DND-41 (cell line): ENCODE results near the gene KIRREL3.

Experiments
- ATAC-seq: fragments of 200-7000 bp; cut with Tn5 transposase; 3 replicates; pipeline ENCODE4 v1.9.1; 2021; ENCODE audit warnings: low read depth; ENCODE audit not compliant: insufficient read depth
- DNase-seq: peaks from one replicate; pipeline ENCODE4 v3.0.0-alpha.2; 2020
- H2AFZ ChIP-seq: 2 replicates; pipeline ENCODE4 v1.6.0; 2012; ENCODE audit warnings: low read depth, low read length
- H3K27ac ChIP-seq: 2 replicates; pipeline ENCODE4 v1.5.1; 2012; ENCODE audit warnings: low read length, inconsistent platforms
- H3K27me3 ChIP-seq: fragments of 200-600 bp; sonication (generic); 2 replicates; pipeline ENCODE4 v1.6.0; 2012; ENCODE audit warnings: low read length, mild to moderate bottlenecking, inconsistent platforms; ENCODE audit not compliant: insufficient read depth, poor library complexity
- H3K36me3 ChIP-seq: 2 replicates; pipeline ENCODE4 v1.5.1; 2012; ENCODE audit warnings: low read length, inconsistent platforms; ENCODE audit not compliant: insufficient read depth
- H3K4me1 ChIP-seq: 2 replicates; pipeline ENCODE4 v1.5.1; 2012; ENCODE audit warnings: mild to moderate bottlenecking, low read length; ENCODE audit not compliant: insufficient read depth
- H3K4me2 ChIP-seq: 2 replicates; pipeline ENCODE4 v1.6.0; 2012; ENCODE audit warnings: mild to moderate bottlenecking, moderate library complexity, low read length, inconsistent platforms; ENCODE audit not compliant: insufficient read depth
- H3K4me3 ChIP-seq, 2 experiments: fragments of 200-600 bp in 1 of 2; shearing (Covaris generic) in 1 of 2; 2 replicates each; pipeline ENCODE4 v1.5.1; 2012 to 2016; ENCODE audit warnings: inconsistent platforms in 2 of 2, low read length in 2 of 2, mild to moderate bottlenecking in 2 of 2, low read depth in 1 of 2, moderate library complexity in 1 of 2
- H3K79me2 ChIP-seq: 2 replicates; pipeline ENCODE4 v1.6.0; 2012; ENCODE audit warnings: low read length, inconsistent platforms; ENCODE audit not compliant: insufficient read depth
- H3K9ac ChIP-seq: 2 replicates; pipeline ENCODE4 v1.6.0; 2012; ENCODE audit warnings: low read depth, mild to moderate bottlenecking, inconsistent platforms, low read length, moderate library complexity
- H3K9me3 ChIP-seq: 2 replicates; pipeline ENCODE4 v1.5.1; 2012; ENCODE audit warnings: low read length, moderate library complexity, mild to moderate bottlenecking, inconsistent platforms; ENCODE audit not compliant: insufficient read depth, severe bottlenecking
- H4K20me1 ChIP-seq: 2 replicates; pipeline ENCODE4 v1.6.0; 2012; ENCODE audit warnings: low read length; ENCODE audit not compliant: insufficient read depth
- EZH2 ChIP-seq: IDR thresholded peaks from 3 replicates; pipeline ENCODE4 v1.6.1; 2012; ENCODE audit warnings: borderline replicate concordance, low read depth, mild to moderate bottlenecking, moderate library complexity, low read length, inconsistent platforms; ENCODE audit not compliant: severe bottlenecking
- TF ChIP-seq, protein P1 (sequence below): IDR thresholded peaks from 2 replicates; pipeline ENCODE4 v1.5.1; 2012; ENCODE audit warnings: borderline replicate concordance, low read length, moderate library complexity, mild to moderate bottlenecking; ENCODE audit not compliant: poor library complexity, severe bottlenecking; ENCODE audit errors: extremely low read depth

Gene KIRREL3

DNA sequence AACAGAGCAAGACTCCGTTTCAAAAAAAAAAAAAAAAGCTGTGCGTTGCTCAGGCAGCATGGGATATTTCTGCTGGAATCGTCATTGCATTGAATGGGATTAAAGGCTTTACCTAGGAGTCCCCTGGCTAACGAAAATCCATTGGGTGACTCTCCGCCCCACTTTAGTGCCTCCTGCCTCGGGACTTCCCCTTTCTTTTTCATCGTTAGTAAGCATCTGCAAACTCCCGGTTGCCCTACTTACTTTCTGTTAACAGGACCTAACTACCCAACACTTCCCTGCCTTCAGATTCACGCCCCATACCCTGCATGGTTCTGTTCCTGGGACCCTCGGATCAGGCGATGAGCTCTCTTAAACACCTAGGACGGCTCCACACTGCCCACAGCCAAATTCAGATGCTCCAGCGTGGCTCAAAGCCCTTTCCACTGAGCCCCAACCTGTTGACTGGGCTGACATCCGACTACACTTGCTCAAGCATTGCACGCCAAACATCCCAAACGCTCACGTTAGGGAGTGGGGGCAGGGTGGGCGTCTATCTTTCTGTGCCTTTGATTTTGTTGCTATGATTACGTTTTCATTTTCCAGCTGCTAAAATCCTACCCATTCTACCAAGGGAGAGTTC lies 501.3 kb downstream of the KIRREL3 start:
- Histone ChIP-seq H3K4me1 (no peaks in the 10 kb centered on the region), H3K27ac (no peak overlapping the region), H3K9me3 (no peaks in the 10 kb centered on the region), H2AFZ (no peak overlapping the region), H3K27me3 (peaks cover 35% of the 10 kb centered on the region), H3K36me3 (no peaks in the 10 kb centered on the region), H3K4me3 (no peak overlapping the region), H3K4me2 (no peak overlapping the region), H3K9ac (no peak overlapping the region), H3K79me2 (no peaks in the 10 kb centered on the region), H4K20me1 (peaks cover 9% of the 10 kb centered on the region; the same call in 1 of the 2 replicates)
- DNase-seq (no peak), ATAC-seq (no peak)
- TF ChIP-seq, protein P1, sequence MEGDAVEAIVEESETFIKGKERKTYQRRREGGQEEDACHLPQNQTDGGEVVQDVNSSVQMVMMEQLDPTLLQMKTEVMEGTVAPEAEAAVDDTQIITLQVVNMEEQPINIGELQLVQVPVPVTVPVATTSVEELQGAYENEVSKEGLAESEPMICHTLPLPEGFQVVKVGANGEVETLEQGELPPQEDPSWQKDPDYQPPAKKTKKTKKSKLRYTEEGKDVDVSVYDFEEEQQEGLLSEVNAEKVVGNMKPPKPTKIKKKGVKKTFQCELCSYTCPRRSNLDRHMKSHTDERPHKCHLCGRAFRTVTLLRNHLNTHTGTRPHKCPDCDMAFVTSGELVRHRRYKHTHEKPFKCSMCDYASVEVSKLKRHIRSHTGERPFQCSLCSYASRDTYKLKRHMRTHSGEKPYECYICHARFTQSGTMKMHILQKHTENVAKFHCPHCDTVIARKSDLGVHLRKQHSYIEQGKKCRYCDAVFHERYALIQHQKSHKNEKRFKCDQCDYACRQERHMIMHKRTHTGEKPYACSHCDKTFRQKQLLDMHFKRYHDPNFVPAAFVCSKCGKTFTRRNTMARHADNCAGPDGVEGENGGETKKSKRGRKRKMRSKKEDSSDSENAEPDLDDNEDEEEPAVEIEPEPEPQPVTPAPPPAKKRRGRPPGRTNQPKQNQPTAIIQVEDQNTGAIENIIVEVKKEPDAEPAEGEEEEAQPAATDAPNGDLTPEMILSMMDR, result no peak
- TF ChIP-seq EZH2, result no peak

DNA sequence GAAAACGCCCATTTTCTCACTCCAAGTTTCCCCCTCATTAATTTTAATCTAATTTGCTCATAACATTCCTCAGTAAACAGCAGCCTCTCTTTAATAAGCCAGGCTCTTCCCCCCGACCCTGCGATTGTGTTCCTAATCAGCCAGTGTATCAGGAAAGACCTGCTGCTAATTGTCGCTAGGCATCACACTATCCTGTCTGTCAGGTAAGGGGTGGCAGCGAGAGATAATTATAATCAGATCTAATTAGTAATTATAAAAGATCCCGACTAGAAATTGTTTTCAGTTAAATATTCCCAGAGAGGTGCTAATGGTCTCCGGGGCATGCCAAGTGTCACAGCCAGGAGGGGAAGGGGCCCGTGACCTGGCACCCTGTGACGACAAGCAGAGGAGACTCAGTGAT lies 502.3 kb downstream of the KIRREL3 start:
- DNase-seq, result no peak
- H3K4me1 ChIP-seq, result no peaks in the 10 kb centered on the region
- H4K20me1 ChIP-seq, result peaks cover 9% of the 10 kb centered on the region; the same call in 1 of the 2 replicates
- no peak for TF ChIP-seq EZH2
- TF ChIP-seq, protein P1, result no peak
- no peak overlapping the region for H3K4me2 ChIP-seq
- H2AFZ ChIP-seq, result no peak overlapping the region
- no peaks in the 10 kb centered on the region for H3K79me2 ChIP-seq
- H3K9me3 ChIP-seq, result no peaks in the 10 kb centered on the region
- no peak overlapping the region for H3K9ac ChIP-seq
- no peaks in the 10 kb centered on the region for H3K36me3 ChIP-seq
- H3K27ac ChIP-seq, result no peak overlapping the region
- peaks cover 35% of the 10 kb centered on the region for H3K27me3 ChIP-seq
- ATAC-seq, result no peak
- no peak overlapping the region for H3K4me3 ChIP-seq

DNA sequence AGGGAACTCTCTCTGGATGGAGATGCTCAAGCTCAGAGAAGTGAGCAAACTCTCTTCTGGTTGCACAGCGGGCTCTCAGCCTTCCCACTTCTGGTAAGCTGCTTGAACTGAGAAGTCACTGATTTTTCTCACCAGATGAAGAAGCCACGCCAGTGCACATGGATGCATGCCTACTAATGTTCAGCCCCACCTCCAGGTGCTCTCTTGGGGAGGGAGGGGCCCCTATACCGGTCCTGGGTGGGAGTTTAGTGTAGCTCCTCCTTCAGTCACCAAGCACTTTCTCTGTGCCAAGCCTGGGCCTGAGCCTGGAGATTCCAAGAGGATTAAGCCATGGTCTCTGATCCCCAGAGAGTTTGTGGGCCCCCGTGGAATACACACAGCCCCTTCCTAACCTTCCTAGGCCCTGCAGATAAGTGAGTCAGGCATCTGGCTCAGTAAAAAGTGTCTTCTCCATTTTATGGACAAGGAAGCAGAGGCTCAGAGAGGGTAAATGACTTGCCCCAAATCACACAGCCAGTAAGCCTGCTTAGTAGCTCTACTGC lies 502.9 kb downstream of the KIRREL3 start:
- no peak overlapping the region for H3K4me2 ChIP-seq
- H4K20me1 ChIP-seq, result peaks cover 9% of the 10 kb centered on the region; the same call in 1 of the 2 replicates
- DNase-seq (no peak), ATAC-seq (no peak)
- peaks cover 31% of the 10 kb centered on the region for H3K27me3 ChIP-seq
- no peak overlapping the region for H3K4me3 ChIP-seq
- no peak overlapping the region for H3K9ac ChIP-seq
- H2AFZ ChIP-seq, result no peak overlapping the region
- no peaks in the 10 kb centered on the region for H3K36me3 ChIP-seq
- TF ChIP-seq, protein P1, result no peak
- no peak for TF ChIP-seq EZH2
- H3K27ac ChIP-seq, result no peak overlapping the region
- H3K4me1 ChIP-seq, result no peaks in the 10 kb centered on the region
- H3K9me3 ChIP-seq, result no peaks in the 10 kb centered on the region
- no peaks in the 10 kb centered on the region for H3K79me2 ChIP-seq
